GM21447 (cell line): Measurements from ENCODE around the gene DOK6.

Experiments
- ATAC-seq: cut with Tn5 transposase; IDR thresholded peaks from one replicate; pipeline ENCODE4 v1.9.1; 2021; ENCODE audit not compliant: unreplicated experiment

Gene DOK6

DNA sequence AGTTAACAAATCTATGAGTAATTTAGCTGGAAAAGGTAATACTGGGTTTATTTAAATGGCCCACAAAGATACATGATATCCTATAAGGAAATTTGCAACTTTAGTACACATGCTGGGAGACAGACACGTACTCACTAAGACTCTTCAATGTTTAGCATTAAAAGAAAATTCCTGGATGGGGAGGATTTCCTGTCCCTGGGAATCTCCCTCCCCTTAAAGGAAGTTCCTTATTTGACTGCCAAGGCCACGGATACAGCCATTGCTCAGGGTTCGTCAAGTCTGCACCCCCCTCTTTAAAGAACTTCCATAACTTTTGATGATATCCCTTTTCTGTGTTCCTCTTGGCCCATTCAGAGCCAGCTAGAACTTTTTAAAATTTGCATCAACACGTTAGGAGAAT lies 279.4 kb downstream of the DOK6 start:
- ATAC-seq, result no peak

DNA sequence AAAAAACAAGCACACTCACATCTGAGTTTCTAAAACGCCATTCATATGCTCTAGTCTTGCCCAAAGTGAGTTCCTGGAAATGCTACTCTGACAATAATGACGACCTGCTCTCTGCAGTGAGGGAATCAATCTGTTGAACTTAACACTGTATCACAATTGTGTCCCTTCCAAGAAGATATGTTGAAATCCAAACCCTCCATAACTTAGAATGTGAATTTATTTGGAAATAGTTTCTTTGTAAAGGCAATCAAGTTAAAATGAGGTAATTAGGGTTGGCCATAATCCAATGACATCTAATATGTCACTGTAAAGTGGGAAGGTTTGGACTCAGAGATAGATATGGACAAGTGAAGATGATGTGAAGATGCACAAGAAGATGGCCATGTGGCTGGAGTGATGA lies 282.5 kb downstream of the DOK6 start:
- no peak for ATAC-seq

DNA sequence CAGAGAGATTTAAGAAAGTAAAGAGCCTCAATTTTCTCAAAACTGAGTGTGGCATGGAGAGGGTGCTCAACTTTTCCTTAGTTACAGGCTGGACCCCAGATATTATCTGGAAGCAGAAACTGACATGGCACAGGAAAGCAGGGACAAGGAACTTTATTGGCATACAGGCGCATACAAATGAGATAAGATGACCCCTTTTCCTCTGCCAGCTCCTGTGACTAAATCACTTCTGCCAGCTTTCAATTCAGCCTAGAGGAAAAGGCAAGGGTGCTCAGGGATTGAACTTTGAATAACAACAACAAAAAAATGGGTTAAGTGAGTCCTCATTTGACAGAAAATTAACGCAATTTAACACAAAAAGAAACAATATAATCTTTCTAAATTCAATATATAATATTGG lies 284.1 kb downstream of the DOK6 start:
- ATAC-seq, result no peak

DNA sequence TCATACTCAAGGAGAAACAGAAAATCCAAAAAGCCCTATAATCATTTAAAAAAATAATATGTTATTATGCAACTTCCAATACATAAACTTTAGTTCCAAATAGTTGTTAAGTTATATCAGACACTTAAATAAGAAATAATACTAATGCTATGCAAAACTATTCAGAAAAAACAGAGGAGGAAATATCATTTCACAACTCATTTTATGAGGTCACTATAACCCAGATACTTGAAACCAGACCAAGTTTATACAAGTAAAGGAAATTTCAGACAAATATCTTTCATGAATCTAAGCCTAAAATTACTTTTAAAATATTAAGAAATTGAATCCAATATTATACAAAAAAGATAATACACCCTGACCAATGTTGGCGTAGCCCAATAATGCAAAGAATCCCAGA lies 286.2 kb downstream of the DOK6 start:
- no peak for ATAC-seq

DNA sequence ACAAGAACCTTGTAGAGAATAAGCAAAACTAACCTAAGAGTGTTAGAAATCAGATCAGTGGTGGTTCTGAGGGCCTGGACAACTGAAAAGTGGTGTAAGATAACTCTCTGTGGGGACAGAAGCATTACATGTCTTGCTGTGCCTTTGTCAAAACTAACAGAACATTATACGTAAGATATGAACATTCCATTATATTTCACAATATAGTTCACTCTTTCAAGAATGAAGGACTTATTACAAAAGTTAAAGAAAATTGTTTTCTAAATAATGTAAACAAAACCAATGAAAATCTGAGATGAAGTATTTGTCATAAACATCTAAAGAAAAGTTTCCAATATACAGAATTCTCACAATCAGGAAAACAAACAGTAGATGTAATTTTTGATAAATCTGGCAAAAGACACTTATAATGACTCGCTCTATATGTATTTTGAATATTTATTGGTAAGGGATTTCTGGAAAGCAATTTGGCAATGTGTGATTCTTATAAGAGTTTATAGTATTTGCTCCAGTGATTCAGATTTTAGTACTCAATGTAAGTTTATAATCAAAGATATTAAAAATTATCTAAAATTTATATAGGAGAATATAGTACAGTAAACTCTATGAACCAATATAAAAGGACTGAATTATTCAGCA lies 288.6 kb downstream of the DOK6 start:
- no peak for ATAC-seq

DNA sequence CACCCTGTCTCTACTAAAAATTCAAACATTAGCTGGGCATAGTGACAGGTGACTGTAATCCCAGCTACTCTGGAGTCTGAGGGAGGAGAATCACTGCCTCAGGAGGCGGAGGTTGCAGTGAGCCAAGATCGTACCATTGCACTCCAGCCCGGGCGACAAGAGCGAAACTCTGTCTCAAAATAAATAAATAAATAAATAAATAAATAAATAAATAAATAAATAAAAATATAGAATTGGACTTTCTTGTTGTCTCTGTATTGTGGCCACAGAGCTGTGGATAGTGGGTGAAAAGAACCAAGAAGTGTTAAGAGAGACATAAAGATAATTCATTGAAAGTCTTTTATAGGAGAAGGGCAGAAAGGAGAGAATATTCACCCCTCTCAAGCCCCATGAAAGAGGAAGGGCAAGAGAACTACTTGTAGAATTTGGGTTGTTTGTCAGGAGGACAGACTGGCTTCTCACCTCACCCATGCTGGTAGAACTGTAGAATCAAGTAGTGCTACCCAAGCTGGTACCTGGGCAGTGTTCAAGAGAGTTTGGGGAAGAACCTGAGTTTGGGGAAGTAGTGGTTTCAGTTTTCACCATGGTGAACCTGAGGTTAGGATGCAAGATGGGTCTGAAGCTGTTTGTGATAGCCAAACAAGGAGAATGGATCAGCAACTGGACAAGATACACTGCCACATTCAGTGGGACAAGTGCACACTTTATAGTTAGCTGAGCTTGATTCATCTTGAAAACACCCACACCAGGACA lies 290.5 kb downstream of the DOK6 start:
- ATAC-seq, result no peak

DNA sequence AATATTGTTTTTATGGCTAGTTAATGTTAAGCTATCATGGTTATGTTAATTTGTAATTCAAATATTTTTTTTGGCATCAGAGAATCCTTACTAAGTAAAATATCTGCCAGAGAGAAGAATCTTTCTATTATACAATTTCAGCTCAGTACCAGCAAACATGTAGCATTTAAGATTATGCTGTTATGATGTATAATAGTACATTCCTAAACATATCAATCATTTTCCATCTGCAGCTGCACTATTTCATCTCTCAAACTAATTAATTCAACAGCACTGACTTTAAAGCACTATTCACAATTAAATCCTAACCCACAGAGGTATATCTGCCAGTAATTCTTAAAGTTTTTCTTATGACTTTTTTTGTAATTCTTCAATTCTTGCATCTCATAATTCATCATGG lies 296.4 kb downstream of the DOK6 start:
- ATAC-seq, result no peak

DNA sequence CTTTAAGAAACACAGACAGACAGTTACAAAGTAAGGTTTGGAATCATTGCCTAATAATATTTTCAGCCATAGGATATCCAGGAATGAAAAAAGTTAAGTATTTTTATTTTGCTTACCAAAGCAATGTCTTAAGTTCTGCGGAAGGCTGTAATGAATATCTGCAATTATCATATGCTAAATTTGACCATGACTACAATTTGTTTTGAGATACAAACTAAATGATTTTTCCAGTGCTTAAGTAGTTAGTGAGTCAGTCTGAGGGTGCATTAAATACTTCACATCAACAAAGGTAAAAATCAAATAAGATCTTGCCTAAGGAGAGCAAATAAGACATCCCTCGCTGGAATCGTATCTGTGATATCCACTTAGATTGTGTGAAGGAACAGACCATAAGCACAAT lies 297.0 kb downstream of the DOK6 start:
- ATAC-seq, result no peak

DNA sequence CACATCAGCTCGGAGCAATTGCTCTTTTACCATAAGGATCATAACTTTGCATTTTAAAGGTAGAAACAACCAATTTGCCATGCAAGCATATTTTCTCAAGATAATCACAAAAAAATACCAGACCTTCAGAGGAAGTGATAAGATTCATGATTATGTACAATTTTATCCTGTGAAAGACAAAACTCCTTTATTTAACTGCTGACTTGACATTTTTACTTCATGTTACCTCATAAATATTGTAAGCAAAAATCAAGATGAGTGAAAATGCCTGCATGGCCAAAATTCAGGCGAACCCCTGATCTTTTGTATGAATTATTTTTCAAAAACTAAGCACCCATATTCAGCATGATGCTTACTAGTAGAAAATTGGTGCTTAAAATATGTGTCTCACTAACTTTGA lies 300.6 kb downstream of the DOK6 start:
- ATAC-seq, result no peak

DNA sequence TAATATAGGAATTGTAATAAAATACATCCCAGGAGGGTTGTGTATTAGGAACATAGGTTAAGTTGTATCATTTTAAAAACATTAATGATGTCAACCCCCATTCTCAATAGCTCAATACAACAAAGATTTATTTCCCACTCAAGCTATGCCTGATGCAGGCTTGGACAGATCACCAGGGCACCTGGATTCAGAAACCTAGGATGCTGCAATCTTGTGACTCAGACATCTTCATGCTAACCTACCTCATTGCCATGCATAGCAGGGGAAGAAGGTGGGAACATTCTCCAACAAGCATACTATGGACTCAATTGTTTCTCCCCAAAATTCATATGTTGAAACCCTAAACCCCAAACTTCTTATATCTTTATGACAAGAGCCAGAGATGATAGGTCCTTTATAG lies 302.8 kb downstream of the DOK6 start:
- no peak for ATAC-seq

DNA sequence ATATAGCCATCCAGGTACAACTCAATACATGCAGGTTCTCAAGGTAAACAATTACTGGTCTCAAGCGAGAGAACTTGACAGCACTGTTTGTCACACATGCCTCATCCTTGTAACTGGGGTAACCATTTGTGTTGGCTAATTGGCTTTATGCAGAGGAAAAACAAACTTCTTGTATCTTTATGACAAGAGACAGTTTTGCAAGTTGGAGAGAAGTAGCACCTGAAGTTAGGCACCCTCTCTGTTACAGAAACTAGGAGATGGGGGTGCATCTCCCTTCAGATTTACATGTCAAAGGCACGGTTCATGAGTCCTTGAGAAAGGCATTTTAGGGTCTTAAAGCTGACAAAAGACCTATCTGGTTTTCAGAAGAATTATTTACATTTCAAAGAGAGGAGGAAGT lies 305.3 kb downstream of the DOK6 start:
- ATAC-seq, result no peak

DNA sequence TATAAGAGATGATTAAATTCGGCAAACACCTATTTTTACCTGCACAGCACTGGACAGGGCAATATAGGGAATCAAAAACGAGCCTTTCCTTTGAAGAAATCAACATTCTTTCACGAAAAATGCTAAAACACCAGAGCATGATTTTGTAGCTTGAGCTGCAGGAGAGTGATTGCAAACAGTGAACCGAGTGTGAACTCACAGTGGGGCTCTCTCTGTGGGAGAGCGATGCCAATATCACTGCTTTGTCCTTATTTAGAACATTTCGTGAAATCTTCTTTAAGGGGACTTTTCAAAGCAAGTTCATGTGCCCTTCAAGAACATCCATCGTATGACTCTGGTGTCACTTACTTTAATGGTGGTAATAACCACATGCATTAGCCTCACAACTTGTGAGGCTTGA lies 308.2 kb downstream of the DOK6 start:
- ATAC-seq, result no peak

DNA sequence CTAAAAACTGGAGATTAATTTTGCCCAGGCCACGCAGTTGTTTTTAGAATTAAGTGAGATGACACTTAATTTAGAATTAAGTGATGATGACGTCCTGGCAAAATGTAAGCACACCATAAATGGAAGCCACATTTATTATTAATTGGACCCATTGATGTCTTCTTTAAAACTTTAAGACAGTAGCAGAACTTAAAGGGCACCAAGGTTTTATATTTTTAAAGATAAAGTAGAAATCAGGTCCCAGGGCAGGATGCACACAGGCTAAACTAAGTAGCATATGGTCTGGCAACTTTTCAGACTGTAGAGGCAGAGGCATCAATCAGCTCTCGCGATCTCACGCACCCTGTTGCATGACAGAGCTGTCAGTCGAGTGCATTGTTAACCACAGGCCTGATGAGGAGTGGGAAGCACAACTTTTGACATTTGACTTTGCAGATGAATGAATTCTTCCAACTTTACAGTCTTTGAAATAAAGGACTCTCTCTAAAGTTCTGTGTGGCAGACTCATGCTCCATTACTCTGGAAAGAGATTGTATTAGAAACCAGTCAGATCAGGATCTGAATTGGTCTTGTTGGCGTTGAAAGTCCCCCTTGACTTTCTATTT lies 314.6 kb downstream of the DOK6 start:
- no peak for ATAC-seq

DNA sequence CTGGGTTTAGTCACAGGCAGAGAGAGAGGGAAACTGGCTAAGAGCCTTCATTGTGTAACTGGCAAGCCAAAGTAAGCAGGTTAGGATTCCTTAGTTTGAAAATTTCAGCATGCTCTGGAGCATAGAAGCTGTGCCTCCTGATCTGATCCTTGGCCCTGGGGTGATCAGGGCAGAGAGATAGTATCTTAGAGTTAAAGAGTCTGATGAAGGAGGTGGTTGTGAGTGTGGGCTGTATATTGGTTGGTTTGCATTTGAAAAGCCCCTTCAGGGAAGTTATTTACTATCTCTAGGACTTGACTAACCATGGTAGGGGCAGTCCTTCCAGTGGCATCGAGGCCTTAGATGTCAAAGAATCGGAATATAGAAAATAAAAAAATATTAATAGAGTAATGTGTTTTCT lies 316.9 kb downstream of the DOK6 start:
- ATAC-seq, result no peak

DNA sequence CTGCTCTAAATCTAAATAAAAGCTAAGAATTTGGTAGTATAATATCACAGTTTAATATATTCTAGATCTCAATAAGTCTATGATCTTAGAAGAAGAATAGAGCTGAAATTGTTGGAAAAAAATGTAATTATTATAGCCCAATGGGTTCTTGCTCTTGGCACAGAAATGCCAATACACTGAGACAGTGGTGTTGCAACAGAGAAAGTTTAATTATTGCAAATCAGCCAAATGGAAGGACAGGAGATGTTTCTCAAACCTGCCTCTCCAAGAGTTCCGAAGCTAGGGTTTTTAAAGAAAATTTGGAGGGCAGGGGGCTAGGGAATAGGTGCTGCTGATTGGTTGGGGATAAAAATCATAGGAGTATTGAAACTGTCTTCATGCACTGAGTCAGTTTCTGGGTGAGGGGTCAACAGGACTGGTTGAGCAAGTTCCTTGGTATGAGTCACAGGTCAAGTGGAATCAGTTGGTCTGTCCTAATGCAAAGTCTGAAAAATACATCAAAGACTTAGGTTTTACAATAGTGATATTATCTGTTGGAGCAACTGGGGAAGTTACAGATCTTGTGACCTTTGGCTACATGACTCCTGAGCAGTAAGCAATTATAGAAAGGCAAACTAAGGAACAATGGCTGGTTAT lies 318.3 kb downstream of the DOK6 start:
- no peak for ATAC-seq

DNA sequence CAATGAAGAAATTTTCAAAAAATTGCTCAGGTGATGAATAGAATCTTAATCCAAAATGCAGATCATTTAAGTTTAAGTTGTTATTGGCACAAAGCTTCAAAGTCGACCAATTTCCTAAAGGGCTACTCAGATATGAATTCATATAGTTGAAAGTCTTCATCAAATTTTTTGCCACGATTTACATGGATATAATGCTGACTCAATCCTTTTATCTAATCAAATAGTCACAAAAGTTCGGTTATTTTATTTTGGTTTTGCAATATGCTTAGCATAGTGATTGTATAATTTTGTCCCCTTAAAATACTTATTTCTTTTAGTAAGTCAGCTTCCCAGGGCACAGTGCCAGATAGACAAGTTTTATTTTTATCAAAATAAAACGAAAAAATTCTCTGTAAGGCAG lies 319.7 kb downstream of the DOK6 start:
- no peak for ATAC-seq

DNA sequence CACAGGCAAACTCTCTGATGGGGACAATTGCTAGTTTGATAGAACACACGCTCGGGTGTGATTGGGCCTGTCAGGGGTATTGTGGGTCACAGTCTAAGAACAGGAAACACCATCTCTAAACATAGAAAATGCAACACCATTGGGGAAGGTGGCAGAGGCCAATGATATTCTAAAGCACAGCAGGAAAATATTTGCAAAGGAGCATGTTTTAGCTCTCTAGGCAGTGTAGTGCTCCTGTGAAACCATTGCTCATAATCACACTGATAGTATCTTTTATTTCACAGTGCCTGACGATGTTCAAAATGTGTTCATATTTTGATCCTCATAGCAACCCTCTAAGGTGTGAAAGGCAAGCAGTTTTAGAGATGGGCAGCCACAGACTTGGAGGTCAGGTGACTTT lies 322.7 kb downstream of the DOK6 start:
- no peak for ATAC-seq

DNA sequence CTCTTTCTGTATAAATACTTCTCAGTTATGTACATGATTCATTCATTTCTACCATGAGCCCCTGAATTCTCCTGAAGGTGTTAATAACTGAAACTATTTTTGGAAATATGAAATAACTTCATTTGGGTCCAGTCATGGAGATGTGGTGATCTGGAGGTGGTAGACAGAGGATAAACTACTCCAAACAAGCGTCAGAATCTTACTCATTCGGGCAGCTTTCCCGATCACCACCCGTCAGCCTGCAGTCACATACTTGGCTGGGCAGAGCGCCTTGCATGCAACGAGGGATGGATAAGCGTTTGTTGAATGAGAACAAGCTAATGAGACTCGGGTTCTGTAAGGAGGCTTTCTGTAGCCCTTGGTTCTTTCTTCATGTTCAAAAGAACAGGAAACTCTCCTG lies 324.3 kb downstream of the DOK6 start:
- no peak for ATAC-seq

DNA sequence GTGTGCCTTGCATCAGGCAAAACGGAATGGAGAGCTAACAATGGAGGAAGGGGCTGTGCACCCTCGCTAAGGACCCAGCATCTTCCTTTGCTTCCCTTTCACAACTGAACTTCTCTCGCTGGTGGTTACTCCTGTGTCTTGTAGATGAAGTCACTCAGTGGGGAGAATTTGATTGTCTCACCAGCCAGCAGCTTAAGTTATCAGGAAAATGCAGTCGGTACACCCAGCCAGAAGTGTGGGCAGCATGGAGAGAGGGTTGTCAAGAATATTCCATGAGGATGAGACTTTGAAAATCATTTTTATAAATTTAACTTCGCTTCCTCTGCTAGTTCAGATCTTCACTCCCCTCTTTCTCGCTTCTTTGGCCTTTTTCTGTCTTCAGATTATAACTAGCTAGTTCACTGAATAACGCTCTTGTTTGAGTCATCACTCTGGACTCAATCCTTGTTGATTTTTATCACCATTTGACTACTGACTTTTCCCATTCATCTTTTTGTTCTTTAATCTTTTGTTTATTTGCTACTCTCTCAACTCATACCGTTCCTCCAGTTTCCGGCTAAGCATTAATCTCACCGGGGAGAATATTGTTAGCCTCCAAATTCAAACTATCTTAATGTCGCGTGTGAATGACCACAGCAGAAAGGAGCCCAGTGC lies 325.3 kb downstream of the DOK6 start:
- ATAC-seq, result no peak

DNA sequence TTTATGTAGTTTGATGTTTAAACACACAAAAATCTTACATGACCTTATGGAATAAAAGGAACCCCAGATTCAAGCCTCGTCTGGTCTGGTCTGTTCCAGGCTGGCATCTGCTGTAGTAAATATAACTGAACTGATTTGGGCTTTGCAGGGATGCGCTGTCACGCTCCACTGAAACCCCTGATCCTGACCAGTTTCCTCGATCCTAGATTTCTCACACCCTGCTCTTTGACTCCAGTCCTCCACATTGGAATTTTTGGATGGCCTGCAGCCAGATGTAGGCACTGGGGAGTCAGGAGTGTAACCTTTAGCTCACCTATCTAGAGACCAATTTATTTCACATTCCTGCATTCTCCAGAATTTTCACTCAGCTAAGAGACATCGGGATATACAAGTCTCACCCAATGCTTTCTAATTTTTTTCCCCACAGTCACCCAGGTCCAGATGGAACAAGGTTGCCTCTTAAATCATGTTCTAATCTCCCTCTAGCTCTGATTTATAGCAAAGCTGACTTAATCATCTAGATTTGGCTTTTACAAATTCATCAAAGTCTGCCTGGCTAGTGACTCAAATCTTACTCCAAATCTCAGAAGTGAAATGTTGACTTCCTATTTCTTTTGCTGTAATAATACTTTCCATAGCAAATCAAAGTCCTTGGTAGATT lies 327.4 kb downstream of the DOK6 start:
- no peak for ATAC-seq

DNA sequence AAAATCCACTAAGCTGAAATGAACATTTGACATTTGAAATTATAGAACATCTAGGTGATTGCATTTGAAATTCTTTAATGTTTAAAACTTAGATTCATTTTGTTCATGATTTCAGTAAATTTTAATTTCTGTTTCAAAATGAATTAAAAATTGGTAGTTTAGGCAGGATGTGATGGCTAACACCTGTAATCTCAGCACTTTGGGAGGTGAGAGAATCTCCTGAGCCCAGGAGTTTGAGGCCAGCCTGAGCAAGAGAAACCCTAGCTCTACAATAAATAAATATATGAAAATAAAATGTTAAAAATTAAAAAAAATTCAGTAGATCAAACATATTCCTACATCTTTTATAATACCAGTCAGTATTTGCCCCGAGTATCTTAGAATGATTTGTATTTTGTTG lies 330.0 kb downstream of the DOK6 start:
- ATAC-seq, result no peak
